ENCODE results near the gene PRLHR.

- no peak for TF ChIP-seq CTCF (IDR thresholded peaks at IDR 0.05; ENCODE audit: low read depth, low read length)
- TF ChIP-seq EZH2phosphoT487 (IDR thresholded peaks at IDR 0.05; ENCODE audit: low read depth) = no peak
Measured at GRCh38 chr10:118564652-118565051, 30.8 kb downstream of the PRLHR start.
